Measurements from ENCODE around the gene MCEMP1. TPM values are rescaled to one million over a fixed set of nuclear protein-coding genes. Genes with fewer than 3 reads are reported as not detected.

Gene MCEMP1
- total RNA-seq, 1 donor from 2014 or later = not detected

GRCh38 chr19:7648265-7649014, 28.4 kb upstream of the MCEMP1 start:
- no peaks in the 10 kb centered on the region for H3K36me3 ChIP-seq
- H3K27ac ChIP-seq = no peak overlapping the region
- H3K4me1 ChIP-seq = peaks cover 4% of the 10 kb centered on the region
- no peak for TF ChIP-seq POLR2A (IDR thresholded peaks at IDR 0.05)
- no peak for TF ChIP-seq CTCF (IDR thresholded peaks at IDR 0.05)
- DNase-seq (ENCODE audit: extremely low spot score in 2 of 2) = no peak
- no peaks in the 10 kb centered on the region for H3K27me3 ChIP-seq
- H3K4me3 ChIP-seq = no peak overlapping the region
- H3K9me3 ChIP-seq = no peaks in the 10 kb centered on the region
- intact Hi-C loops (cut with DNase I) = no loop called here

- Histone ChIP-seq H3K4me3 (no peak overlapping the region), H3K27me3 (no peaks in the 10 kb centered on the region), H3K27ac (no peak overlapping the region), H3K9me3 (no peaks in the 10 kb centered on the region), H3K36me3 (no peaks in the 10 kb centered on the region), H3K4me1 (peaks cover 4% of the 10 kb centered on the region)
- intact Hi-C loops (cut with DNase I) = no loop called here
- TF ChIP-seq POLR2AphosphoS5 (IDR thresholded peaks at IDR 0.05; ENCODE audit: insufficient read depth in 1 of 2, low read depth in 1 of 2) (no peak), POLR2A (IDR thresholded peaks at IDR 0.05) (no peak), CTCF (IDR thresholded peaks at IDR 0.05) (no peak)
- no peak for DNase-seq (ENCODE audit: extremely low spot score in 2 of 2)
Observed at GRCh38 chr19:7650148-7650547, 26.7 kb upstream of the MCEMP1 start.

- peak; percentile 81 to 96 (median 94) for TF ChIP-seq CTCF (IDR thresholded peaks at IDR 0.05)
- no peak for TF ChIP-seq POLR2A (IDR thresholded peaks at IDR 0.05)
- TF ChIP-seq POLR2AphosphoS5 (IDR thresholded peaks at IDR 0.05; ENCODE audit: insufficient read depth in 1 of 2, low read depth in 1 of 2) = peak; percentile 34 to 51
- Histone ChIP-seq H3K36me3 (no peaks in the 10 kb centered on the region), H3K4me3 (peak overlapping the region in 1 of 2 donors; percentile 41), H3K27me3 (no peaks in the 10 kb centered on the region), H3K9me3 (no peaks in the 10 kb centered on the region), H3K27ac (peak overlapping the region; percentile 40), H3K4me1 (peaks cover 4% of the 10 kb centered on the region)
- intact Hi-C loops (cut with DNase I) = no loop called here
- DNase-seq (ENCODE audit: extremely low spot score in 2 of 2) = no peak
Observed at GRCh38 chr19:7652061-7652641, 24.7 kb upstream of the MCEMP1 start.

- H3K27me3 ChIP-seq = no peaks in the 10 kb centered on the region
- intact Hi-C loops (cut with DNase I) = no loop called here
- no peak for DNase-seq (ENCODE audit: extremely low spot score in 2 of 2)
- peaks cover 4% of the 10 kb centered on the region for H3K4me1 ChIP-seq
- H3K36me3 ChIP-seq = no peaks in the 10 kb centered on the region
- H3K27ac ChIP-seq = no peak overlapping the region
- no peaks in the 10 kb centered on the region for H3K9me3 ChIP-seq
- no peak overlapping the region for H3K4me3 ChIP-seq
- TF ChIP-seq POLR2A (IDR thresholded peaks at IDR 0.05) (no peak), POLR2AphosphoS5 (IDR thresholded peaks at IDR 0.05; ENCODE audit: insufficient read depth in 1 of 2, low read depth in 1 of 2) (no peak), CTCF (IDR thresholded peaks at IDR 0.05) (no peak)
Observed at GRCh38 chr19:7654401-7654800, 22.5 kb upstream of the MCEMP1 start.

- no peaks in the 10 kb centered on the region for H3K9me3 ChIP-seq
- no peaks in the 10 kb centered on the region for H3K36me3 ChIP-seq
- H3K4me3 ChIP-seq = no peak overlapping the region
- intact Hi-C loops (cut with DNase I) = no loop called here
- no peaks in the 10 kb centered on the region for H3K27me3 ChIP-seq
- no peak overlapping the region for H3K27ac ChIP-seq
- no peak for DNase-seq (ENCODE audit: extremely low spot score in 2 of 2)
- peaks cover 4% of the 10 kb centered on the region for H3K4me1 ChIP-seq
- TF ChIP-seq POLR2A (IDR thresholded peaks at IDR 0.05) (no peak), POLR2AphosphoS5 (IDR thresholded peaks at IDR 0.05; ENCODE audit: insufficient read depth in 1 of 2, low read depth in 1 of 2) (no peak), CTCF (IDR thresholded peaks at IDR 0.05) (no peak)
Observed at GRCh38 chr19:7655581-7655980, 21.3 kb upstream of the MCEMP1 start.
